SU-DHL-6 (cell line): ENCODE results near the gene CLASP1.

Source experiments
- H2AFZ ChIP-seq: fragments of 200-600 bp; sonication (generic); 2 replicates; pipeline ENCODE4 v1.6.1; 2014; ENCODE audit warnings: low read depth, mild to moderate bottlenecking, moderate library complexity, mixed read lengths, antibody characterized with exemption, low read length; ENCODE audit not compliant: severe bottlenecking
- H3F3A ChIP-seq: fragments of 200-600 bp; shearing (Covaris generic); 2 replicates; pipeline ENCODE4 v1.6.0; 2016; ENCODE audit warnings: antibody characterized with exemption, mild to moderate bottlenecking; ENCODE audit not compliant: insufficient read depth
- H3K27ac ChIP-seq: fragments of 200-600 bp; sonication (generic); 2 replicates; pipeline ENCODE4 v1.5.1; 2016; ENCODE audit warnings: low read depth, mild to moderate bottlenecking, low read length, moderate library complexity, mixed read lengths
- H3K27me3 ChIP-seq: fragments of 200-600 bp; sonication (generic), shearing (Covaris generic); 2 replicates; pipeline ENCODE4 v1.6.0; 2014; ENCODE audit warnings: mild to moderate bottlenecking, low read length
- H3K36me3 ChIP-seq: fragments of 200-600 bp; sonication (generic); 2 replicates; pipeline ENCODE4 v1.6.1; 2014; ENCODE audit warnings: mild to moderate bottlenecking, low read length, mixed read lengths
- H3K4me2 ChIP-seq: fragments of 300-600, 200-600 bp; shearing (Covaris generic), sonication (generic); 2 replicates; pipeline ENCODE4 v1.6.0; 2014; ENCODE audit warnings: low read length, low read depth, mild to moderate bottlenecking; ENCODE audit not compliant: poor library complexity, severe bottlenecking
- H3K4me3 ChIP-seq: fragments of 200-600 bp; sonication (generic); 2 replicates; pipeline ENCODE4 v1.5.1; 2014; ENCODE audit warnings: antibody characterized with exemption, low read length, mild to moderate bottlenecking, mixed read lengths; ENCODE audit not compliant: insufficient read depth, poor library complexity, severe bottlenecking
- H3K79me2 ChIP-seq: fragments of 200-600 bp; sonication (generic); 2 replicates; pipeline ENCODE4 v1.6.1; 2014; ENCODE audit warnings: mild to moderate bottlenecking, low read length, moderate library complexity; ENCODE audit not compliant: insufficient read depth
- H3K9ac ChIP-seq: fragments of 200-600 bp; sonication (generic); 2 replicates; pipeline ENCODE4 v1.7.0; 2014; ENCODE audit warnings: mild to moderate bottlenecking, low read length
- H3K9me2 ChIP-seq: fragments of 200-600 bp; sonication (generic); replicated peaks from 2 replicates; pipeline ENCODE4 v1.6.1; 2014; ENCODE audit warnings: low read length; ENCODE audit not compliant: insufficient read depth
- H3K9me3 ChIP-seq: fragments of 200-600 bp; sonication (generic); 2 replicates; pipeline ENCODE4 v1.6.1; 2014; ENCODE audit warnings: low read length, mixed read lengths; ENCODE audit not compliant: insufficient read depth
- H4K20me1 ChIP-seq: fragments of 200-600 bp; sonication (generic); 2 replicates; pipeline ENCODE4 v1.6.1; 2014; ENCODE audit warnings: low read depth, mild to moderate bottlenecking, antibody characterized with exemption, low read length, moderate library complexity, mixed read lengths
- CTCF ChIP-seq: fragments of 200-600 bp; sonication (generic); IDR thresholded peaks from one replicate; pipeline ENCODE4 v1.5.1; 2017; ENCODE audit warnings: antibody characterized with exemption, mild to moderate bottlenecking, low read length, moderate library complexity; ENCODE audit not compliant: insufficient read depth, poor library complexity, severe bottlenecking
- EZH2phosphoT487 ChIP-seq: fragments of 200-600 bp; sonication (generic), shearing (Covaris generic); conservative IDR thresholded peaks from 2 replicates; pipeline ENCODE4 v1.6.1; 2018; ENCODE audit warnings: mild to moderate bottlenecking, antibody characterized with exemption, low read length, moderate library complexity, mixed read lengths

The CLASP1 gene

DNA sequence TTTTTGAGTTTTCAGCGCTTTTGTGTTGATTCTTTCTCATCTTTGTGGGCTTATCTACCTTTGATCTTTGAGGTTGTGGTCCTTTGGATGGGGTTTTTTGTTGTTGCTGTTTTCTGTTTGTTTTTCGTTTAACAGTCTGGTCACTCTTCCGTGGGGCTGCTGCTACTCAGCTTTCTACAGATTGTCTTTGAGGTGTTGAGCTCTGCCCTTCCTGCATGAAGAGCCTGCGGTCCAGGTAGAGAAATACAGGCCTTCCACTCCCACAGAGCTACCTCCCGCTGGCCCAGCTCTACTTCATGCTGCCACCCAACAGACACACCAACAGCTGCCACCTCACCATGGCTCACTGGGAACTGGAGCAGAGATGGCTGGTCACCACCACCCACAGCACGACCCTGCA is 180.3 kb downstream of the CLASP1 start:
- Histone ChIP-seq H3K27me3 (no peaks in the 10 kb centered on the region), H3K9me2 (no peaks in the 10 kb centered on the region), H3K79me2 (no peaks in the 10 kb centered on the region; the same call in 1 of the 2 replicates), H3K9ac (no peak overlapping the region), H2AFZ (no peak overlapping the region), H3K9me3 (no peaks in the 10 kb centered on the region), H3K4me3 (no peak overlapping the region), H3F3A (no peaks in the 10 kb centered on the region), H3K4me2 (no peak overlapping the region), H4K20me1 (no peaks in the 10 kb centered on the region), H3K27ac (no peak overlapping the region), H3K36me3 (peaks cover 22% of the 10 kb centered on the region)
- TF ChIP-seq CTCF (no peak), EZH2phosphoT487 (no peak)

- H3K9me2 ChIP-seq: no peaks in the 10 kb centered on the region
- H3K4me2 ChIP-seq: no peak overlapping the region
- H3F3A ChIP-seq: no peaks in the 10 kb centered on the region
- no peak overlapping the region for H3K4me3 ChIP-seq
- no peak for TF ChIP-seq CTCF
- H3K9ac ChIP-seq: no peak overlapping the region
- no peak overlapping the region for H3K27ac ChIP-seq
- no peak overlapping the region for H2AFZ ChIP-seq
- H3K36me3 ChIP-seq: peaks cover 31% of the 10 kb centered on the region
- no peaks in the 10 kb centered on the region for H3K9me3 ChIP-seq
- H3K79me2 ChIP-seq: no peaks in the 10 kb centered on the region
- H4K20me1 ChIP-seq: no peaks in the 10 kb centered on the region
- H3K27me3 ChIP-seq: no peaks in the 10 kb centered on the region
Measured at GRCh38 chr2:121459291-121459690, 190.0 kb downstream of the CLASP1 start.

- no peaks in the 10 kb centered on the region for H3K9me2 ChIP-seq
- no peak overlapping the region for H3K4me3 ChIP-seq
- no peaks in the 10 kb centered on the region for H3K27me3 ChIP-seq
- peaks cover 20% of the 10 kb centered on the region for H3K36me3 ChIP-seq
- H3K27ac ChIP-seq: no peak overlapping the region
- H3K9me3 ChIP-seq: no peaks in the 10 kb centered on the region
- TF ChIP-seq CTCF: no peak
- no peak for TF ChIP-seq EZH2phosphoT487
- no peaks in the 10 kb centered on the region for H4K20me1 ChIP-seq
- no peaks in the 10 kb centered on the region for H3F3A ChIP-seq
- H3K79me2 ChIP-seq: no peaks in the 10 kb centered on the region
- H3K4me2 ChIP-seq: no peak overlapping the region
- H3K9ac ChIP-seq: no peak overlapping the region
- H2AFZ ChIP-seq: no peak overlapping the region
Measured at GRCh38 chr2:121456325-121456724, 192.9 kb downstream of the CLASP1 start.

- TF ChIP-seq CTCF: no peak
- TF ChIP-seq EZH2phosphoT487: no peak
- H3K79me2 ChIP-seq: no peaks in the 10 kb centered on the region
- H3K4me2 ChIP-seq: no peak overlapping the region
- H3K4me3 ChIP-seq: no peak overlapping the region
- no peaks in the 10 kb centered on the region for H3K27me3 ChIP-seq
- no peak overlapping the region for H3K27ac ChIP-seq
- no peaks in the 10 kb centered on the region for H3K9me3 ChIP-seq
- H4K20me1 ChIP-seq: no peaks in the 10 kb centered on the region
- H3K9ac ChIP-seq: no peak overlapping the region
- no peaks in the 10 kb centered on the region for H3F3A ChIP-seq
- no peaks in the 10 kb centered on the region for H3K9me2 ChIP-seq
- H2AFZ ChIP-seq: no peak overlapping the region
- H3K36me3 ChIP-seq: peaks cover 16% of the 10 kb centered on the region
Measured at GRCh38 chr2:121455446-121455845, 193.8 kb downstream of the CLASP1 start.
